DMS153 (cell line): ENCODE data around the gene COX14.
"Not testable (repeated sequence)": the region's sequence is repeated elsewhere in the genome, so short reads cannot be mapped to it uniquely, and the experiment has no call there.

Experiments
- DNase-seq: peaks from one replicate; lab custom pipeline; 2025; lab: John Stamatoyannopoulos, UW

The COX14 gene

DNA sequence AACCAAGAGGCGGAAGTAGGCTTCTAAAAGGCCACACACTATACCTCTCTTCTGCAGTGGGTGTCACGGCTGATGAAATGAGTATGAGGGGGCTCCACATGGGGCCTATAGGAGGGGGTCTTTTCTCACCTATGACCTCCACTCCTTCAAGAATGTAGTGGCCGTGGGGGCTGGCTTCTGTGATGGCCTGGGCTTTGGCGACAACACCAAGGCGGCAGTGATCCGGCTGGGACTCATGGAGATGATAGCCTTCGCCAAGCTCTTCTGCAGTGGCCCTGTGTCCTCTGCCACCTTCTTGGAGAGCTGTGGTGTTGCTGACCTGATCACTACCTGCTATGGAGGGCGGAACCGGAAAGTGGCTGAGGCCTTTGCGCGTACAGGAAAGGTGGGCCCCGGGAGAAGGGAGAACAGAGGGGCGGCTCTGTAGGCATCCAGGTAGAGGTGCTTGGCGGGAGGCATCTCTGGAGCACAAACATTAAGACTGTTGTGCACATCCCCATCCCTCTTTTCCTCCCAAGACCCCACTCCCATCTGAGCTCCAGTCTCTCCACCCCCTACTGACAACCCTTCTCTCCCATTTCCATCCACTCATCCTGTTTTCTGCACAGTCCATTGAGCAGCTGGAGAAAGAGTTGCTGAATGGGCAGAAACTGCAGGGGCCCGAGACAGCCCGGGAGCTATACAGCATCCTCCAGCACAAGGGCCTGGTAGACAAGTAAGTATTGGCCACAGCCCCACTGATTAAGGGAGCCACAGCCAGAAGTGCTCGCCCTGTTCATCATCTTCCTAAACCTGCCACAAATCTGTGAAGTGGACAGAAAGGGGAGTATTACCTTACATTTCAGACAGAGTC, 4.4 kb upstream of the COX14 start:
- DNase-seq, result no peak

DNA sequence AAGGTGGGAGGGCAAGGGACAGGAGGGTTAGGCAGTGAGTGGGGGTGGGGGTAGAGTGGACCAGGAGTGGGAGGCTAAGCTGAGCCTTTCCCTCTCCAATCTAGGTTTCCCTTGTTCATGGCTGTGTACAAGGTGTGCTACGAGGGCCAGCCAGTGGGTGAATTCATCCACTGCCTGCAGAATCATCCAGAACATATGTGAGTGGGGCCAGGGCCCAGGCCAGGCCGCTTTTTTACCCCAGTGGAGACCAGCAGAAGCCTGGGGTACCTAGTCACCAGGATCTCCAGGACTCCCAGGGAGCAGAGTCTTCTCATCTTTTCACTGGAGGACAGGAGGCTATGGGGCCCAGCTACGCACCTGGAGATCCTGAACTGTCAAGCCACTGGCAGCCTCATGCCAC, 2.7 kb upstream of the COX14 start:
- no peak for DNase-seq

- DNase-seq, result peak; percentile 12
Observed at GRCh38 chr12:50110127-50110761, 1.8 kb upstream of the COX14 start.

- DNase-seq, result peak; percentile 49
Observed at GRCh38 chr12:50110762-50111351, 1.2 kb upstream of the COX14 start.

DNA sequence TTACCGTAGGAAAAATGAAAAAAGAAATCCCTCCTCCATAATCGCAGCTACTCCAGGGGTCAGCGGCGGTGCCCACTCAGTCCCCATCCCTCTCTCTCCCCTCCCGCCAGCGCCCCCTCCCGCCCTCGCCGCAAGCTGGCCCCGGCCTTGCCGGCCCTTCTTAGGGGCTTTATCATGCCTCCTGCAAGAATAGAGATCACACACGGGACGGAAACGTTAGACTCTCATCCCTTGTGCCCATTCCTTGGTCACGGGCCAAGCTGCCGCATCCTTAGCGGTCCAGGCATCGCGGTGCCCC, 692 bp upstream of the COX14 start:
- no peak for DNase-seq

GRCh38 chr12:50112456-50113218, 601 bp downstream of the COX14 start:
- peak; percentile 27 for DNase-seq

DNA sequence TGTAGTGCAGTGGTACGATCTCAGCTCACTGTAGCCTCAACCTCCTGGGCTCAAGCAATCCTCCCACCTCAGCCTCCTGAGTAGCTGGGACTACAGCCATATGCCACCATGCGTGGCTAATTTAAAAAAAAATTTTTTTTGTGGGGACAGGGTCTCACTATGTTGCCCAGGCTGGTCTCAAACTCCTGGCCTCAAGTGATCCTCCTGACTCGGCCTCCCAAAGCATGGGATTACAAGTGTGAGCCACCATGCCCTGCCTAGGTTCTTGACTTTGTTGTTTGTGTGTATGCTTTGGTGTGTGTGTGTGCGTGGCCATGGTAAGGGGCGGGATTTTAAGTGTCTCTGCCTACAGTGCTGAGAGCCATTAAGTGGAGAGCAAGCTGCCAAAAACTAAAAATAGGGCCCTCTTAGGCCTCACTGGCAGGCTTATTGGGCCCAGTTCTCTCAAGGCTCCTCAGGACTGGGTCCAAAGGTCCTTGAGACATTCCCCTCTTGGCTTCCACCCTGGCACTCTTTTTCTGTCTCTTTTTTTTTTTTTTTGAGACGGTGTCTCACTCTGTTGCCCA, 5.1 kb downstream of the COX14 start:
- DNase-seq, result no peak

DNA sequence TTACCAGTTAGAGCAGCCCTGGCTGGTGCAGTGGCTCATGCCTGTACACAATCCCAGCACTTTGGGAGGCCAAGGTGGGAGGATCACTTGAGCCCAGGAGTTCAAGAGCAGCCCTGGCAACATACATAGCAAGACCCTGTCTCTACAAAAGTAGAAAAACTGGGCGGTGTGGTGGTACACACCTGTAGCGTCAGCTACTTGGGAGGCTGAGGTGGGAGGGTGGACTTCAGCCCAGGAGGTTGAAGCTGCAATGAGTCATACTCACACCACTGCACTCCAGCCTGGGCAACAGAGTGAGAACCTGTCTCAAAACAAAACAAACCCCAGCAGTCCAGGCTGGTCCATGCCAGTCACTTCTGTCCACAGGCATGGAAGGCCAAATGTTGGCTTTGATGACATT, 7.4 kb downstream of the COX14 start:
- no peak for DNase-seq

DNA sequence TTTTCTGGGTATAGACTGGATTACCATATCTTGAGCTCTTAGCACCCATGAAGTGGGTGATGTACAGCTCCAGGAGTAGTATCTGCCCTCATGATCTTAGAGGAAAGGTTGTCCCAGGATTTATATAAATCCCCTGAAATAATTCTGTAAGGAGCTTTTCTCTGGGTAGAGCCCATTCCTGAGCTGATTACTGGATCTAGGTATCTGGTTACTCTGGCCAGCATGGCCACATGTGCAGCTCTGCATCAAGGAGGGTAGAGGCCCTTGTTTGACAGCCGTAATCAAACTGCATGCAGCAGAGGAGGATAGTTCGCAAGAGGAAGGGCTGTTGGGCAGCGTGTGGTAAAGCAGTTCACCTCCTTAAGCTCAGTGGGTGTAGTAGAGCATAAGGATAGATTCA, 8.5 kb downstream of the COX14 start:
- no peak for DNase-seq

- no peak for DNase-seq
Observed at GRCh38 chr12:50120953-50121352, 8.9 kb downstream of the COX14 start.

- no peak for DNase-seq
Observed at GRCh38 chr12:50121641-50122040, 9.6 kb downstream of the COX14 start.

- DNase-seq, result no peak
Observed at GRCh38 chr12:50123203-50123602, 11.2 kb downstream of the COX14 start.

- no peak for DNase-seq
Observed at GRCh38 chr12:50127546-50127945, 15.5 kb downstream of the COX14 start.

DNA sequence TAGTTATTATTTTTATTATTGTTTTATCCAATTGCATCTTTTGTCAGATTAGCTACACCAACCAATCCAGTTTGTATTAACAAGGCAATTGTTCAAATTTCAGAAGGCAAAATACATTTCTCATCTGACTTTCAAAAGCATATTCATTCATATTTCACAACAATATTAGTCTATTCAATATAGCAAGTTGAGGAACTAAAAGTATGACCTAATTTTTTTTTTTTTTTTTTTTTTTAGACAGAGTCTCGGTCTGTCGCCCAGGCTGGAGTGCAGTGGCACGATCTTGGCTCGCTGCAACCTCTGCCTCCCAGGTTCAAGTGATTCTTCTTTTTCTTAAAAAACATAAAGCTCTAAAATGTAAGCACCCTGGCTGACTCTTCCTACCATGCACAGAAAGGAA, 17.3 kb downstream of the COX14 start:
- no peak for DNase-seq

DNA sequence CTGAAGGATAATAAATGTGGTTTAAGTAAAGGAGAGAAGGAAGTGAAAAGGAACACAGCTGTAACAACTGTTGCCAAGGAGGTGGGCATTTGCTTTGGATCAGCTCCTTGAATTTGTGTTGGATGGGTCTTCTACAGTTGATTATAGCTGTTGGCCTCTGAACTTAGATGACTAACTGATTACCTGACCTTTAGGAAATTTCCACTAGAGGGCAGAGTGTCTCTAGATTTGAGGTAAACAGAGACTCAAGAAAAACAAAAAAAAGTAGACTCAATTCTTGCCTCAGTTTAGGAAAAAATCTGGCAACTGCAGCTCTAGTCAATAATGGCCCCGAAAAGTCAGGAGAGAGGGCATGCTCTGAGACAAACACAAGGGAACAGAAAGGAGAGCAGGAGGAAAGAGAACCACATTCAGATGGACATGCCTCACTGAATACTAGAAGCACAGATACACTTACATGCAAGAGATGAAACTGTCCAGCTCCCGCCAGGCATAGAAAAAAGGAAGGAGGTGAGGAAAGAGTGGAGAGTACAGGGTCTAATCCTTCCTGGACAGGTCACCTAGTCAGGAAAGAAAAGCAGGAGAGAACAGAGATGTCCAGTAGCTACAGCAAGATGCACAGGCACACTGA, 20.6 kb downstream of the COX14 start:
- DNase-seq, result peak; percentile 2

DNA sequence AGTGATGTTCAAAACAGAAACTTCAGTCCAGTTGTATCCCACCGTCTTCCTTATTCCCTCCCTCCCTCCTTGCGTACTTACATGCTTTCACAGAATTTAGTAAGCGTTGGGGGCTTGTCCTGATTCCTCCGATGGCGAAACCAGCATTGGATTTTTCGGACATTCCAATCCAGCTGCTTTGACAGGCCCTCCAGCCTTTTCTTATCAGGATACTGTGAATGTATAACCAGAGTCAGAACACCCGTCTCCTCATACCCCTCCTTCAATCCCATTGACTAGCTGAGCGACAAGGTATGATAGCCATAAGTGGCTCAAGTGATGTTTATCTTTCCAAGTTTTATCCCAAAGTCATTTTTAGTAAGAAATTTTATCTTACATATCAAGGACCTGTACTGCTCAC, 31.0 kb downstream of the COX14 start:
- DNase-seq, result no peak

DNA sequence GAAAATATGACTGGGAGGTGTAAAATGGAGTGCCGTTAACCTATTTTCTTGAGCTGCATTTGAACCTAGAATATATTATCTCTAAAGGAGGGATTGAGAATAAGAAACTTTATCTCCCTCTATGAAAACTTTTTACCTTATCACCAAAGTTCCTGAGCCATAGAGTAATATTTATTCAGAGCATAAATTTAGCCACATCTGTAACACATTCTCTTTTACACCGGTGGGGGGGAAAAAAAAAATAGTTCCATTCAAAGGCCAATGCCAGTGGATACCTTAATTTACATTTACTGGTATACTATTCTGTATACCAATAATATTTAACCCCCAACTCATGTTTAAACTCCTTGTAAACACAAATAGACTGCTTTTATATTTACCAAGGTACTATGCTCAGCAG, 33.4 kb downstream of the COX14 start:
- no peak for DNase-seq

GRCh38 chr12:50147281-50147680, 35.2 kb downstream of the COX14 start:
- DNase-seq, result no peak

DNA sequence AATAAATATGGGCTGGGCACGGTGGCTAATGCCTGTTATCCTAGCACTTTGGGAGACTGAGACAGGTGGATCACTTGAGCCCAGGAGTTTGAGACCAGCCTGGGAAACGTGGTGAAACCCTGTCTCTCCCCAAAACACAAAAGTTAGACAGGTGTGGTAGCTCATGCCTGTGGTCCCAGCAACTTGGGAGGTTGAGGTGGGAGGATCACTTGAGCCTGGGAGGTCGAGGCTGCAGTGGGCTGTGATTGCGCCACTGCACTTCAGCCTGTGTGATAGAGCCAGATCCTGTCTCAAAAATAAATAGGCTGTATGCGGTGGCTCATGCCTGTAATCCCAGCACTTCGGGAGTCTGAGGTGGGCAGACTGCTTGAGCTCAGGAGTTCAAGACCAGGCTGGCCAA, 36.0 kb downstream of the COX14 start:
- DNase-seq, result not testable (repeated sequence)

GRCh38 chr12:50149311-50149710, 37.3 kb downstream of the COX14 start:
- DNase-seq, result no peak

- DNase-seq, result no peak
Observed at GRCh38 chr12:50151047-50151687, 39.1 kb downstream of the COX14 start.
